GM12878 (cell line): ENCODE measurements around the gene IL27RA. TPM values are rescaled to one million over a fixed set of nuclear protein-coding genes. Genes with fewer than 3 reads are reported as not detected.

Experiments used
- ATF7 ChIP-seq: fragments of 450-650 bp; IDR thresholded peaks from 2 replicates; pipeline ENCODE4 v1.6.1; 2016; ENCODE audit warnings: low read depth, mild to moderate bottlenecking
- CTCF ChIP-seq, 3 experiments: IDR thresholded peaks in 2 of 3; conservative IDR thresholded peaks in 1 of 3; 2 replicates each; pipeline ENCODE4 v1.5.1; 2011; ENCODE audit warnings: low read depth in 3 of 3, low read length in 3 of 3, mild to moderate bottlenecking in 3 of 3, control low read depth in 2 of 3, moderate library complexity in 2 of 3, inconsistent platforms in 1 of 3, mixed read lengths in 1 of 3; ENCODE audit not compliant: control insufficient read depth in 2 of 3, insufficient read depth in 1 of 3; ENCODE audit errors: extremely low read depth in 1 of 3
- DPF2 ChIP-seq: fragments of 450-650 bp; IDR thresholded peaks from 2 replicates; pipeline ENCODE4 v1.6.1; 2017; ENCODE audit warnings: mild to moderate bottlenecking
- GABPA ChIP-seq: IDR thresholded peaks from 2 replicates; pipeline ENCODE4 v1.6.1; 2014; ENCODE audit warnings: antibody characterized with exemption, low read depth, mild to moderate bottlenecking, inconsistent platforms
- MEF2A ChIP-seq: IDR thresholded peaks from 2 replicates; pipeline ENCODE4 v1.6.1; 2011; ENCODE audit warnings: low read depth, mild to moderate bottlenecking, low read length, moderate library complexity; ENCODE audit not compliant: insufficient read depth
- SMARCA5 ChIP-seq: fragments of 450-650 bp; IDR thresholded peaks from 2 replicates; pipeline ENCODE4 v1.6.1; 2017; ENCODE audit warnings: mild to moderate bottlenecking
- SRF ChIP-seq, 2 experiments: IDR thresholded peaks; 2 replicates each; pipeline ENCODE4 v1.6.1; 2011; ENCODE audit warnings: low read depth in 2 of 2, low read length in 2 of 2, mild to moderate bottlenecking in 1 of 2, moderate library complexity in 1 of 2
- ZBTB11 ChIP-seq: fragments of 450-650 bp; formaldehyde crosslinking; IDR thresholded peaks from 2 replicates; pipeline ENCODE4 v1.5.0; 2022; ENCODE audit warnings: mild to moderate bottlenecking, missing genetic modification characterization
- polyA plus RNA-seq, 11 experiments: library from polyadenylated mRNA; depleted of rRNA in 4 of 11; unstranded in 6 of 11; stranded (reverse) in 5 of 11; fragments of >200 nt; fragmentation: Nextera tagmentation in 4 of 11; fragmentation: Illumina TruSeq in 1 of 11; extraction: Ambion mirVana in 4 of 11; extraction: Trizol in 1 of 11; gene quantifications; 1 replicate in 1 of 11; 2 replicates in 10 of 11; pipeline versions ENCODE4 v1.2.1 to v1.2.3, GENCODE V29; 2011 to 2016; ENCODE audit warnings: inconsistent platforms in 2 of 11, missing spikeins in 2 of 11, low read depth in 1 of 11
- total RNA-seq, 4 experiments: library from RNA; depleted of rRNA in 3 of 4; stranded (reverse); fragments of >200 nt in 3 of 4; fragmentation: Illumina TruSeq in 1 of 4; extraction: Trizol in 1 of 4; gene quantifications; 2 replicates each; pipeline versions ENCODE4 v1.2.1 to v1.2.3, GENCODE V29; 2013 to 2021
- TF ChIP-seq, protein P1 (sequence below): IDR thresholded peaks from 2 replicates; pipeline ENCODE4 v1.6.1; 2012; ENCODE audit warnings: low read depth, low read length, improper control_type of control experiment

IL27RA gene
- total and polyA plus RNA-seq, 10 of the 15 experiments (the other 5 are each of a cell fraction or from before 2014, with no cell fraction given): 8.4 to 63.5 (median 41.2) TPM

- TF ChIP-seq SRF (IDR thresholded peaks at IDR 0.05; ENCODE audit: low read depth in 2 of 2, low read length in 2 of 2): no peak
- no peak for TF ChIP-seq ZBTB11 (CRISPR knock-in tag)
- TF ChIP-seq DPF2: no peak
- no peak for TF ChIP-seq SMARCA5
- TF ChIP-seq ATF7: no peak
- TF ChIP-seq GABPA: no peak
- TF ChIP-seq, protein P1, sequence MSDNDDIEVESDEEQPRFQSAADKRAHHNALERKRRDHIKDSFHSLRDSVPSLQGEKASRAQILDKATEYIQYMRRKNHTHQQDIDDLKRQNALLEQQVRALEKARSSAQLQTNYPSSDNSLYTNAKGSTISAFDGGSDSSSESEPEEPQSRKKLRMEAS: no peak
- TF ChIP-seq CTCF (IDR thresholded peaks at IDR 0.05 in 2 of 3, conservative IDR thresholded peaks at IDR 0.05 in 1 of 3; ENCODE audit: control insufficient read depth in 2 of 3, extremely low read depth in 1 of 3, insufficient read depth in 1 of 3, low read depth in 3 of 3, low read length in 3 of 3): no peak
- no peak for TF ChIP-seq MEF2A
These were observed 4.1 kb downstream of the IL27RA start (continued) for GRCh38 chr19:14035706-14036105.
